Measurements from ENCODE around the gene ELL.

DNA sequence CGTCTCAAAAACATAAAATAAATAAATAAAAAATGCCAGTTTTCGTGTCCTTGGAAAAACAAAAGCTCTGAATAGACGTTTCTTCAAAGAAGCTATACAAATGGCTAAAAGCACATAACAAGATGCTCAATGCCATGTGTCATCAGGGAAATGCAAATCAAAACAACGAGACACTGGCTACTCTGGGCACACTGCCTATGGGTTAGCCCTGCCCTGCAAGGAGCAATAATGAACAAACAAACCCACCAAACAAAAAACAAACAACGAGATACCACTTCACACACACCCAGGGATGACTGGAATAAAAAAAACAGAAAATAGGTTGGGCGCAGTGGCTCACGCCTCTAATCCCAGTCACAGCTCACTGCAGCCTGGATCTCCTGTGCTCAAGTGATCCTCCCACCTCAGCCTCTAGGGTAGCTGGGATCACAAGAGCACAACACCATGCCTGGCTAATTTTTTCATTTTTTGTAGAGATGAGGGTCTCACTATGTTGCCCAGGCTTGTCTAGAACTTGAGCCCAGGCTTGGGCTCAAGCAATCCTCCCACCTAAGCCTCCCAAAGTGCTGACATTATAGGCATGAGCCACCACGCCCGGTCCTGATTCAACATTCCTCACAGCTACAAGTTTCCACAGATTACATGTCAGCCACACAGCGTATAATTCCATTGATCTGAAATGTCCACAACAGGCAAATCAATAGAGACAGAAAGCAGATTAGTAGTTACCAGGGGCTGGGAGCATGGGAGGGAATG, 68.4 kb downstream of the ELL start:
- TF ChIP-seq, protein P1, sequence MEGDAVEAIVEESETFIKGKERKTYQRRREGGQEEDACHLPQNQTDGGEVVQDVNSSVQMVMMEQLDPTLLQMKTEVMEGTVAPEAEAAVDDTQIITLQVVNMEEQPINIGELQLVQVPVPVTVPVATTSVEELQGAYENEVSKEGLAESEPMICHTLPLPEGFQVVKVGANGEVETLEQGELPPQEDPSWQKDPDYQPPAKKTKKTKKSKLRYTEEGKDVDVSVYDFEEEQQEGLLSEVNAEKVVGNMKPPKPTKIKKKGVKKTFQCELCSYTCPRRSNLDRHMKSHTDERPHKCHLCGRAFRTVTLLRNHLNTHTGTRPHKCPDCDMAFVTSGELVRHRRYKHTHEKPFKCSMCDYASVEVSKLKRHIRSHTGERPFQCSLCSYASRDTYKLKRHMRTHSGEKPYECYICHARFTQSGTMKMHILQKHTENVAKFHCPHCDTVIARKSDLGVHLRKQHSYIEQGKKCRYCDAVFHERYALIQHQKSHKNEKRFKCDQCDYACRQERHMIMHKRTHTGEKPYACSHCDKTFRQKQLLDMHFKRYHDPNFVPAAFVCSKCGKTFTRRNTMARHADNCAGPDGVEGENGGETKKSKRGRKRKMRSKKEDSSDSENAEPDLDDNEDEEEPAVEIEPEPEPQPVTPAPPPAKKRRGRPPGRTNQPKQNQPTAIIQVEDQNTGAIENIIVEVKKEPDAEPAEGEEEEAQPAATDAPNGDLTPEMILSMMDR (IDR thresholded peaks at IDR 0.05) = no peak
- TF ChIP-seq POLR2A (IDR thresholded peaks at IDR 0.05) = no peak

Measured in esophagus squamous epithelium (tissue), 4 donors.